Measurements from ENCODE around the gene FTO.

DNA sequence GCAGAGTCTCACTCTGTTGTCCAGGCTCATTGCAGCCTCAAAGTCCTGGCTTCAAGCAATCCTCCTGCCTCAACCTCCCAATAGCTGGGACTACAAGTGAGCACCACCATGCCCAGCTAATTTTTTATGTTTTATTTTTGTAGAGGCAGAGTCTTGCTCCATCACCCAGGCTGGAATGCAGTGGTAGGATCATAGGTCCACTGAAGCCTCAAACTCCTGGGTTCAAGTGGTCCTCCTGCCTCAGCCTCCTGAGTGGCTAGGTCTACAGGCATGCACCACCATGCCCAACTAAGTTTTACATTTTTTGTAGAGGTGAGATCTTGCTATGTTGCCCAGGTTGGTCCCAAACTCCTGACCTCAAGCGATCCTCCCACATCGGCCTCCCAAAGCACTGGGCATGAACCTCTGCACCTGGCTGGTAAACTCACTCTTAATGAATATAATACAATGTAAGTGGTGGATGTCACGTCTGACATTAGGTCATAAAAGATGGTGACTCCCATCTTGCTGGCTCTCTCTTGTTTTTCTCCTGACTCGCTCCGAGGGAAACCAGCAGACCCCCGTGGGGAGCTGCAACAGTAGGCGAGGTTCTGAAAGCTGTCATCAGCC is 456.4 kb downstream of the FTO start:
- TF ChIP-seq, protein P1, sequence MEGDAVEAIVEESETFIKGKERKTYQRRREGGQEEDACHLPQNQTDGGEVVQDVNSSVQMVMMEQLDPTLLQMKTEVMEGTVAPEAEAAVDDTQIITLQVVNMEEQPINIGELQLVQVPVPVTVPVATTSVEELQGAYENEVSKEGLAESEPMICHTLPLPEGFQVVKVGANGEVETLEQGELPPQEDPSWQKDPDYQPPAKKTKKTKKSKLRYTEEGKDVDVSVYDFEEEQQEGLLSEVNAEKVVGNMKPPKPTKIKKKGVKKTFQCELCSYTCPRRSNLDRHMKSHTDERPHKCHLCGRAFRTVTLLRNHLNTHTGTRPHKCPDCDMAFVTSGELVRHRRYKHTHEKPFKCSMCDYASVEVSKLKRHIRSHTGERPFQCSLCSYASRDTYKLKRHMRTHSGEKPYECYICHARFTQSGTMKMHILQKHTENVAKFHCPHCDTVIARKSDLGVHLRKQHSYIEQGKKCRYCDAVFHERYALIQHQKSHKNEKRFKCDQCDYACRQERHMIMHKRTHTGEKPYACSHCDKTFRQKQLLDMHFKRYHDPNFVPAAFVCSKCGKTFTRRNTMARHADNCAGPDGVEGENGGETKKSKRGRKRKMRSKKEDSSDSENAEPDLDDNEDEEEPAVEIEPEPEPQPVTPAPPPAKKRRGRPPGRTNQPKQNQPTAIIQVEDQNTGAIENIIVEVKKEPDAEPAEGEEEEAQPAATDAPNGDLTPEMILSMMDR (IDR thresholded peaks at IDR 0.05; ENCODE audit: poor library complexity) = no peak
- TF ChIP-seq EZH2phosphoT487 (IDR thresholded peaks at IDR 0.05; ENCODE audit: low read depth, severe bottlenecking, unreplicated experiment) (no peak), EZH2 (IDR thresholded peaks at IDR 0.05; ENCODE audit: borderline replicate concordance) (no peak)

All from hepatocyte (in vitro differentiated cells).